Islet precursor cell (in vitro differentiated cells): Measurements from ENCODE around the gene DKK2.

ENCODE experiments used
- DNase-seq: peaks from one replicate; pipeline ENCODE4 v3.0.0-alpha.2; 2018

The DKK2 gene

GRCh38 chr4:107017443-107018343, 18.4 kb downstream of the DKK2 start:
- no peak for DNase-seq

- no peak for DNase-seq
Observed at GRCh38 chr4:107011312-107011711, 24.8 kb downstream of the DKK2 start.

GRCh38 chr4:107009196-107009968, 26.7 kb downstream of the DKK2 start:
- DNase-seq = no peak

- DNase-seq = no peak
Observed at GRCh38 chr4:107008115-107008514, 28.0 kb downstream of the DKK2 start.

- DNase-seq = no peak
Observed at GRCh38 chr4:107006218-107006617, 29.9 kb downstream of the DKK2 start.

- no peak for DNase-seq
Observed at GRCh38 chr4:106996490-106996889, 39.6 kb downstream of the DKK2 start.

GRCh38 chr4:106993827-106994226, 42.3 kb downstream of the DKK2 start:
- DNase-seq = no peak

- DNase-seq = peak; percentile 61
Observed at GRCh38 chr4:106987311-106987710, 48.8 kb downstream of the DKK2 start.

GRCh38 chr4:106986486-106986885, 49.6 kb downstream of the DKK2 start:
- no peak for DNase-seq

- DNase-seq = no peak
Observed at GRCh38 chr4:106985830-106986229, 50.3 kb downstream of the DKK2 start.

- no peak for DNase-seq
Observed at GRCh38 chr4:106982711-106983211, 53.4 kb downstream of the DKK2 start.

GRCh38 chr4:106981431-106981830, 54.7 kb downstream of the DKK2 start:
- DNase-seq = no peak

GRCh38 chr4:106979476-106979875, 56.6 kb downstream of the DKK2 start:
- DNase-seq = no peak

- no peak for DNase-seq
Observed at GRCh38 chr4:106978046-106978774, 57.9 kb downstream of the DKK2 start.

GRCh38 chr4:106971636-106972035, 64.5 kb downstream of the DKK2 start:
- no peak for DNase-seq

- DNase-seq = no peak
Observed at GRCh38 chr4:106967892-106968291, 68.2 kb downstream of the DKK2 start.

- DNase-seq = no peak
Observed at GRCh38 chr4:106953036-106953705, 82.9 kb downstream of the DKK2 start.

GRCh38 chr4:106951891-106952290, 84.2 kb downstream of the DKK2 start:
- no peak for DNase-seq

GRCh38 chr4:106941841-106942240, 94.3 kb downstream of the DKK2 start:
- DNase-seq = no peak

- DNase-seq = no peak
Observed at GRCh38 chr4:106930522-106930921, 105.6 kb downstream of the DKK2 start.

GRCh38 chr4:106929248-106929647, 106.9 kb downstream of the DKK2 start:
- no peak for DNase-seq

GRCh38 chr4:106914223-106914622, 121.9 kb downstream of the DKK2 start:
- DNase-seq = no peak
